ENCODE results near the gene TSPAN18.

The TSPAN18 gene

GRCh38 chr11:44804449-44805437, 78.0 kb downstream of the TSPAN18 start:
- ChIA-PET CTCF (interaction anchor here (0.6 to 1.6 kb wide), 4 partner anchors 16 to 84 kb away, joined by 3 to 5 read pairs (median 4); no protein-coding TSS in a partner anchor), POLR2A (no interaction called here)
- Histone ChIP-seq H3K36me3 (ENCODE audit: control insufficient read depth in 2 of 2, insufficient read depth in 1 of 2, low read length in 2 of 2) (no peaks in the 10 kb centered on the region), H3K27ac (ENCODE audit: extremely low read depth, low read depth, low read length) (no peak overlapping the region), H3K4me1 (ENCODE audit: control insufficient read depth, insufficient read depth, low read length) (no peaks in the 10 kb centered on the region), H3K4me3 (ENCODE audit: low read depth, low read length) (no peak overlapping the region), H3K9me3 (ENCODE audit: control insufficient read depth, insufficient read depth, low read depth, low read length) (no peaks in the 10 kb centered on the region)
- TF ChIP-seq ZSCAN5A (tag by site-specific recombination; IDR thresholded peaks at IDR 0.05), result no peak
- TF ChIP-seq TSHZ1 (tag by site-specific recombination; IDR thresholded peaks at IDR 0.05; ENCODE audit: borderline replicate concordance), result no peak
- no peak for TF ChIP-seq ZNF26 (tag by site-specific recombination; IDR thresholded peaks at IDR 0.05)
- TF ChIP-seq PRDM6 (tag by site-specific recombination; IDR thresholded peaks at IDR 0.05), result no peak
- TF ChIP-seq ZNF174 (tag by site-specific recombination; IDR thresholded peaks at IDR 0.05), result no peak
- no peak for TF ChIP-seq KLF8 (tag by site-specific recombination; IDR thresholded peaks at IDR 0.05)
- no peak for TF ChIP-seq ZNF677 (tag by site-specific recombination; IDR thresholded peaks at IDR 0.05)
- TF ChIP-seq GLI2 (tag by site-specific recombination; IDR thresholded peaks at IDR 0.05; ENCODE audit: borderline replicate concordance, low read depth), result no peak
- TF ChIP-seq ZNF768 (tag by site-specific recombination; IDR thresholded peaks at IDR 0.05), result no peak
- no peak for TF ChIP-seq ZNF248 (tag by site-specific recombination; IDR thresholded peaks at IDR 0.05)
- no peak for TF ChIP-seq ZNF362 (tag by site-specific recombination; IDR thresholded peaks at IDR 0.05)
- TF ChIP-seq ZNF837 (tag by site-specific recombination; IDR thresholded peaks at IDR 0.05), result no peak
- no peak for TF ChIP-seq ZNF510 (tag by site-specific recombination; IDR thresholded peaks at IDR 0.05; ENCODE audit: insufficient replicate concordance)
- no peak for TF ChIP-seq ZNF366 (tag by site-specific recombination; conservative IDR thresholded peaks at IDR 0.05)
